OCI-LY3 (cell line): Measurements from ENCODE around the gene ZNF181.

Experiments
- H2AFZ ChIP-seq: fragments of 200-600, 300-600 bp; shearing (Covaris generic); 2 replicates; pipeline ENCODE4 v1.6.0; 2014; ENCODE audit warnings: antibody characterized with exemption, low read depth, low read length
- H3K27ac ChIP-seq: fragments of 200-600, 300-600 bp; sonication (generic); 2 replicates; pipeline ENCODE4 v1.5.1; 2014; ENCODE audit warnings: mild to moderate bottlenecking, low read length, moderate library complexity, mixed read lengths
- H3K27me3 ChIP-seq: fragments of 200-600, 300-600 bp; sonication (generic); 2 replicates; pipeline ENCODE4 v1.6.1; 2014; ENCODE audit warnings: low read depth, low read length, mixed read lengths
- H3K36me3 ChIP-seq: fragments of 200-600, 300-600 bp; sonication (generic); replicated peaks from 2 replicates; pipeline ENCODE3; 2014; ENCODE audit warnings: low read depth, low read length, mixed read lengths
- H3K4me1 ChIP-seq: fragments of 300-600, 200-600 bp; sonication (generic); 2 replicates; pipeline ENCODE4 v1.6.1; 2014; ENCODE audit warnings: low read length, mixed read lengths
- H3K4me2 ChIP-seq: fragments of 200-600, 300-600 bp; sonication (generic); 2 replicates; pipeline ENCODE4 v1.6.1; 2014; ENCODE audit warnings: low read length, mixed read lengths
- H3K4me3 ChIP-seq: fragments of 300-600, 200-600 bp; sonication (generic); 2 replicates; pipeline ENCODE4 v1.5.1; 2014; ENCODE audit warnings: antibody characterized with exemption, mild to moderate bottlenecking, low read length, moderate library complexity
- H3K79me2 ChIP-seq: fragments of 300-600, 200-600 bp; shearing (Covaris generic); 2 replicates; pipeline ENCODE4 v1.6.1; 2014; ENCODE audit warnings: mild to moderate bottlenecking, low read length, mixed read lengths
- H3K9ac ChIP-seq: fragments of 300-600, 200-600 bp; shearing (Covaris generic); 2 replicates; pipeline ENCODE4 v1.6.0; 2014; ENCODE audit warnings: mild to moderate bottlenecking, low read length, moderate library complexity
- H3K9me3 ChIP-seq: fragments of 200-600, 300-600 bp; shearing (Covaris generic); 2 replicates; pipeline ENCODE4 v1.6.1; 2014; ENCODE audit warnings: low read length, mixed read lengths; ENCODE audit not compliant: insufficient read depth
- H4K20me1 ChIP-seq: fragments of 200-600, 300-600 bp; sonication (generic); 2 replicates; pipeline ENCODE4 v1.6.1; 2016; ENCODE audit warnings: low read length, mixed read lengths; ENCODE audit not compliant: insufficient read depth
- EZH2phosphoT487 ChIP-seq: fragments of 200-600 bp; shearing (Covaris generic); IDR thresholded peaks from 2 replicates; pipeline ENCODE4 v1.6.1; 2018; ENCODE audit warnings: antibody characterized with exemption, mixed run types, low read depth
- TF ChIP-seq, protein P1 (sequence below): fragments of 200-600, 300-600 bp; sonication (generic); IDR thresholded peaks from 2 replicates; pipeline ENCODE4 v1.5.1; 2014; ENCODE audit warnings: antibody characterized with exemption, low read length, low read depth

The ZNF181 gene

DNA sequence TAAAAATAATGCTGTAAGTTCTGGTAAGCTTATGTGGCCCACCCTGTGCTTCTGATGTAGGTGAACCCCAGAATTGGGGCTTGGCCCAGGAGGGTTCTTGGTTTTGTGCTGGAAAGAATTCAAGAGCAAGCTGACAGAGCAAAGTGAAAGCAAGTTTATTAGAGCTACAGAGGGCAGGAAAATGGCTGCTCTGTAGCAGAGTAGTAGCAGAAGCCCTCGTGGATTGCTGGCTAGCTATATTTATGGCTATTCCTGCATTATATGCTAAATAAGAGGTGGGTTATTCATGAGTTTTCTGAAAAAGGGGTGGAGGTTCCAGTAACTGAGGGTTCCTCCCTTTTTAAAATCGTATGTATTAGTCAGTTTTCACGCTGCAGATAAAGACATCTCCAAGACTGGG, 59.5 kb downstream of the ZNF181 start:
- no peaks in the 10 kb centered on the region for H3K27me3 ChIP-seq
- H3K4me2 ChIP-seq = no peak overlapping the region
- H2AFZ ChIP-seq = 0 out of 2 replicates have a peak overlapping the region, but pooled peaks have one; percentile 39
- H4K20me1 ChIP-seq = no peaks in the 10 kb centered on the region
- H3K79me2 ChIP-seq = no peaks in the 10 kb centered on the region
- H3K27ac ChIP-seq = no peak overlapping the region
- H3K4me3 ChIP-seq = no peak overlapping the region
- no peaks in the 10 kb centered on the region for H3K4me1 ChIP-seq
- no peak overlapping the region for H3K9ac ChIP-seq
- TF ChIP-seq, protein P1, sequence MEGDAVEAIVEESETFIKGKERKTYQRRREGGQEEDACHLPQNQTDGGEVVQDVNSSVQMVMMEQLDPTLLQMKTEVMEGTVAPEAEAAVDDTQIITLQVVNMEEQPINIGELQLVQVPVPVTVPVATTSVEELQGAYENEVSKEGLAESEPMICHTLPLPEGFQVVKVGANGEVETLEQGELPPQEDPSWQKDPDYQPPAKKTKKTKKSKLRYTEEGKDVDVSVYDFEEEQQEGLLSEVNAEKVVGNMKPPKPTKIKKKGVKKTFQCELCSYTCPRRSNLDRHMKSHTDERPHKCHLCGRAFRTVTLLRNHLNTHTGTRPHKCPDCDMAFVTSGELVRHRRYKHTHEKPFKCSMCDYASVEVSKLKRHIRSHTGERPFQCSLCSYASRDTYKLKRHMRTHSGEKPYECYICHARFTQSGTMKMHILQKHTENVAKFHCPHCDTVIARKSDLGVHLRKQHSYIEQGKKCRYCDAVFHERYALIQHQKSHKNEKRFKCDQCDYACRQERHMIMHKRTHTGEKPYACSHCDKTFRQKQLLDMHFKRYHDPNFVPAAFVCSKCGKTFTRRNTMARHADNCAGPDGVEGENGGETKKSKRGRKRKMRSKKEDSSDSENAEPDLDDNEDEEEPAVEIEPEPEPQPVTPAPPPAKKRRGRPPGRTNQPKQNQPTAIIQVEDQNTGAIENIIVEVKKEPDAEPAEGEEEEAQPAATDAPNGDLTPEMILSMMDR = no peak
- no peak for TF ChIP-seq EZH2phosphoT487
- no peaks in the 10 kb centered on the region for H3K9me3 ChIP-seq
- no peaks in the 10 kb centered on the region for H3K36me3 ChIP-seq

DNA sequence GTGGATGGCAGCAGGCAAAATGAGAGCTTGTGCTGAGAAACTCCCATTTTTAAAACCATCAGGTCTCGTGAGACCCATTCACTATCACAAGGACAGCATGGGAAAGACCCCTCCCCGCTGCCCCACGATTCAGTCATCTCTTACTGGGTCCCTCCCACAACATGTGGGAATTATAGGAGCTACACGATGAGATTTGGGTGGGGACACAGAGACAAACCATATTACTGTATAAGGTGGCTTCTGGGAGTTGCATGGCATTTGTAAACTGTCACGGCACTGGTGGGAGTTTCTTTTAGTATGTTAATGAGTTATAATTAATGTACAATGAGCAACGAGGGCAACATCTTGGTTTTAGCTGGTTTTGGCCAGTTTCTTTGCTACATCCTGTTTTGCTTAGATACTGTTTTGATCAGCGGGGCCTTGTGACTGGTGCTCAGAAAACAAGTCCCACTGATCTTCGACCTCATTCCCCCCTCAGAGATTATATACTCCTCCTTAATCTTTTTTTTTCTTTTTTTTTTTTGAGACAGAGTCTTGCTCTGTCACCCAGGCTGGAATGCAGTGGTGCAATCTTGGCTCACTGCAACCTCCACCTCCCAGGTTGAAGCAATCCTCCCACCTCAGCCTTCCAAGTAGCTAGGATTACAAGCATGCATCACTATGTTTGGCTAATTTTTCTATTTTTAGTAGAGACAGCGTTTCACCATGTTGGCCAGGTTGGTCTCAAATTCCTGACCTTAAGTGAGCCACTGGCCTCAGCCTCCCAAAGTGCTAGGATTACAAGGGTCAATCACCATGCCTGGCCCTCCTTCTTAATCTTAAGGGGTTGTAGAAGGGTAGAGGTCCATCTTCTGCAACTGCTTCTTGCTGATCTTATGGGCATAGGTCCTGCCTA, 60.3 kb downstream of the ZNF181 start:
- Histone ChIP-seq H3K4me3 (no peak overlapping the region), H3K27me3 (no peaks in the 10 kb centered on the region), H3K79me2 (no peaks in the 10 kb centered on the region), H3K9me3 (no peaks in the 10 kb centered on the region), H3K4me2 (no peak overlapping the region), H2AFZ (no peak overlapping the region), H4K20me1 (no peaks in the 10 kb centered on the region), H3K27ac (no peak overlapping the region), H3K9ac (no peak overlapping the region), H3K4me1 (no peaks in the 10 kb centered on the region), H3K36me3 (no peaks in the 10 kb centered on the region)
- no peak for TF ChIP-seq EZH2phosphoT487
- TF ChIP-seq, protein P1 = no peak
